Umbilical cord (tissue), 2 donors: Measurements from ENCODE around the gene ODF2. TPM values are rescaled to one million over a fixed set of nuclear protein-coding genes. Genes with fewer than 3 reads are reported as not detected.
"Not testable (repeated sequence)": the region's sequence is repeated elsewhere in the genome, so short reads cannot be mapped to it uniquely, and the experiment has no call there.

ENCODE experiments used
- DNase-seq: peaks from one replicate; pipeline ENCODE4 v3.0.0-alpha.2; 2015; ENCODE audit warnings: low spot score
- total RNA-seq: library from RNA; depleted of rRNA; stranded (reverse); fragments of >200 nt; gene quantifications from one replicate; pipeline ENCODE4 v1.2.3, GENCODE V29; 2014; ENCODE audit warnings: low replicate concordance; ENCODE audit not compliant: insufficient read depth

ODF2 gene
- total RNA-seq, result 16.6 TPM

GRCh38 chr9:128455849-128456612 is at the start of gene ODF2:
Gene ODF2, plus strand, starts transcription at chr9:128456006. Its CDS starts 86 bp downstream, at chr9:128456092.
- peak; percentile 99 for DNase-seq

DNA sequence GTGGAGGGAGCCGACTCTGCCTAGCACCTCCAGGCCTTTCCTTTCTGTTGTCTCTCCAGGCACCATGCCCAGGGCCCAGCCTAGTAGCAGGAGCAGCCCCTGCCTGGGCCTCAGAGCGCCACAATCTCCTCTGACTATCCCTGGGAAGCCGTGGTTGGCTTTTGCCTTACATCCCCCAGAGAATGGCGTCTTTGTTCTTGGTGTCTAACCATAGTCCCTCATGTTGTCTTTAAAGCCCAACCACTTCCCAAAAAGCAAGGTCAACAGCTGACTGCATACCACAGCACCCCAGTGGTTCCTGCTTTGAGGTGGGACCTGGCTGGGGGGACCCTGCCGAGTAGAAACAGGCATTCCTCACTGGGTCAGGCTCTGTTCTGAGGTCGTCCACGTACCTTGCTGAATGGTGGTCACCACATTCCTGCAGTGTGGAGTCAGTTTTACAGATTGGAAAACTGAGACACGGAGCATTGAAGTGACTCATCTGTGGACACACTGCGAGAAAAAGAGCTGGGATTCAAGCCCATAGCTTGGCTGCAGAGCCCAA is 48.9 kb upstream of the ODF2 start:
- DNase-seq, result peak; percentile 36

DNA sequence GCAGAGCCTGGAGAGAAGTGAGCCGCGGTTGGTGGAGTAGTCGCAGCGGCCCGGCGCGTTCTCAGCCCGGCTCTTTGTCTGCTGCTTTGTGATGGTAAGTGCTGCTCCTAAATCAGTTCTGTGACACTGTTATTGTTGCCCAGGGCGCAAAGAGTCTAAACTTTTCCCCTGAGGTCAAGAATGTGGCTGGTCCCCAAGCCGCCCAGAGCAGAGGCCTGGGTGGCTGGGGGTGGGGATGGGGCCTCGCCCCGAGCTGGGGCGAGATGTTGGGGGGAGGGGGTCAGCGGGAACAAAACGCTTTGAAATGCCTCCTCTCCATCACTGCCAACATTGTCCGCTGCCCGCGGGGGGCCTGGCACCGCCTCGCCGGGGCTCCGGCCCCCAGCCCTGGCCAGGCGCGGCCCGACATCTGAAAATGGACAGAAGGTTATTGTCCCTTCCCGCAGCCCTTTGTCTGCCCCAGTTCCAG is 46.8 kb upstream of the ODF2 start:
- no peak for DNase-seq

GRCh38 chr9:128409450-128409849 is 46.4 kb upstream of the ODF2 start:
- DNase-seq, result no peak

- no peak for DNase-seq
Measured at GRCh38 chr9:128409978-128410377, 45.8 kb upstream of the ODF2 start.

- no peak for DNase-seq
Measured at GRCh38 chr9:128411364-128412119, 44.3 kb upstream of the ODF2 start.

GRCh38 chr9:128412120-128412790 is 43.6 kb upstream of the ODF2 start:
- peak; percentile 29 for DNase-seq

DNA sequence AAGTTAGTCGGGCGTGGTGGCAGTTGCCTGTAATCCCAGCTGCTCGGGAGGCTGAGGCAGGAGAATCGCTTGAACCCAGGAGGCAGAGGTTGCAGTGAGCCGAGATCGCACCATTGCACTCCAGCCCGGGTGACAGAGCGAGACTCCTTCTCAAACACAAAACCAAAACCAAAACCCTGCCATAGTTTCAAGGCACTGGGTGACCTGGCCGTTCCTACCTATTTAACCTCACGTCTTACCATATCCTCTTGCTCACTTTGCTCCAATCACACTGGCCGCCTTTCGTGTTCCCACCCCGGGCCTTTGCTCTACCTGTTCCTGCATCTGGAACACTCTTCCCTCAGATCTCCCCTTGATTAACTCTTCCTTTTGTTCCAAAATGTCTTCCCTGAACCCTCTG is 42.1 kb upstream of the ODF2 start:
- not testable (repeated sequence) for DNase-seq

- DNase-seq, result no peak
Measured at GRCh38 chr9:128414461-128414860, 41.3 kb upstream of the ODF2 start.

- no peak for DNase-seq
Measured at GRCh38 chr9:128415281-128415680, 40.5 kb upstream of the ODF2 start.

GRCh38 chr9:128416014-128416413 is 39.8 kb upstream of the ODF2 start:
- peak; percentile 77 for DNase-seq

GRCh38 chr9:128416432-128417019 is 39.3 kb upstream of the ODF2 start:
- no peak for DNase-seq

GRCh38 chr9:128419061-128419925 is 36.5 kb upstream of the ODF2 start:
- peak; percentile 71 for DNase-seq

GRCh38 chr9:128420060-128420650 is 35.7 kb upstream of the ODF2 start:
- DNase-seq, result peak; percentile 85

DNA sequence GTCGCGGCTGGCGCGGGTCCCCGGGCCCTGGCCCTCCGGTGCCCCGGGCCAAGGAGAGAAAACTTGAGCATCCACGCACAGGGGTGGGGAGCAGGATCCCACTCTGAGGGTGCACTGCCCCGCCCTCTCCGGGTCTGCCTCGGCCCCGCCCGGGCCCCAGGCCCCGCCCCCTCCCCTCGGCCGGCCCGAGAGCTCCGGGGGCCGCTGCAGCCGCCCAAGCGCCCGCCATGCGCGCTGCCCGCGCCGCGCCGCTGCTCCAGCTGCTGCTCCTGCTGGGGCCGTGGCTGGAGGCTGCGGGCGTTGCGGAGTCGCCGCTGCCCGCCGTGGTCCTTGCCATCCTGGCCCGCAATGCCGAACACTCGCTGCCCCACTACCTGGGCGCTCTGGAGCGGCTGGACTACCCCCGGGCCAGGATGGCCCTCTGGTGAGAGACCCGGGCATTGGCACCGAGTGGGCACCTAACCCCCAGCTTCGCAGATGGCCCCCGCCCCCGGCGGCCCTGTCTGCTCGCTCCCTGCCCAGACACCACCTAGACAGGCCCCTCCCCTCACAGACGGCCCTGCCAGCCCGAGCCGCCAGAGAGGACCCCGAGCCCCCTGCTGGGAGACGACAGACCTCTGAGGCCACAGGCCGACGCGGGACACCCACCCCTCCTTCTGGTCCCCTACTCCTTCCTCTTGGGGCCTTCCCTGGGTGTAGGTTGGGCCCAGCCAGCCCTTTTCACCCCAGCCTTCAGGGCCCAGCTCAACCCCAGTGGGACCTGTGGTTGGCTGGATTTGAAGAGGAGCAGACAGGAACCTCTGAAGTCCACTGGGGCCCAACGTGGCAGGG is 34.9 kb upstream of the ODF2 start, which contains the start of gene CERCAM:
CERCAM (plus strand) TSS at position 207 of the 831 bp plus-strand sequence; CDS start at position 228, 21 bp downstream.
- DNase-seq, result peak; percentile 77

GRCh38 chr9:128421482-128421996 is 34.3 kb upstream of the ODF2 start:
- peak; percentile 30 for DNase-seq

DNA sequence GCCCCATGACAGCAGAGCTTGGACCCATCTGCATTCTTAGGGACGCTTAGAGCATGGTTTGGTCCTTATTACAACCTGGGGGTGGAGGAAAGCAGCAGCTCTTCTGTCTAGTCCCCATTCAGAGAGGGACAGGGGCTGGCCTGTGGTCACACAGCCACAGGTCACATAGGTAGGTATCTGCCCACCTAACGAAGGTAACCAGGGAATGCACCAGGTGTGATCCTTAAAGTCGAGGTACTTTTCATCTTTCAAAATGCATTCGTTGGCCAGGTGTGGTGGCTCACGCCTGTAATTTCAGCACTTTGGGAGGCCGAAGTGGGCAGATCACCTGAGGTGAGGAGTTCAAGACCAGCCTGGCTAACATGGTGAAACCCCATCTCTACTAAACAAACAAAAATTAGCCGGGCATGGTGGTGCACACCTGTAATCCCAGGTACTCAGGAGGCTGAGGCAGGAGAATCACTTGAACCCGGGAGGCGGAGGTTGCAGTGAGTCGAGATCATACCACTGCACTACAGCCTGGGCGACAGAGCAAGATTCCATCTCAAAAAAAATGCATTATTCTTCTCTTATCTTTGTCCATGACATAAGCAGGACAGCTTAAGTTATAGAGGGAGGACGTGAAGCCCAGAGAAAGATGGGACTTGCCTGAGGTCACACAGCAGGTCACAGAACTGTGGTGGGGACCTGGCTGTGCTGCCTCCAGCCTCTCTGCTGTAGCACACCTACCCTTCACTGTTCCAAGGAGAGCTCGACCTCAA is 33.6 kb upstream of the ODF2 start:
- not testable (repeated sequence) for DNase-seq

DNA sequence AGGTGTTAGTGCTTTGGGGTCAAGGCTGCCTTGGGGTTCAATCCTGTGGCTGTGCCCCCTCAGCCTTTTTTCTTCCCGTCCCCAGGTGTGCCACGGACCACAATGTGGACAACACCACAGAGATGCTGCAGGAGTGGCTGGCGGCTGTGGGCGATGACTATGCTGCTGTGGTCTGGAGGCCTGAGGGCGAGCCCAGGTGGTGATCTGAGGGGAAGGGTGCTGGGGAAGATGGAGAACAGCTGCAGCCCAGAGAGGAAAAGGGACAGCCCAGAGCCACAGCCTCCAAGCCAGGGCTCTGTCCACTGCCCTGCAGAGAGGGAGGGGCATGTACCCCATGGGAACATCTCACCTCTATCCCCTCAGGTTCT is 33.0 kb upstream of the ODF2 start:
- DNase-seq, result no peak
